ENCODE results near the gene ATAD3B.

ATAD3B gene

DNA sequence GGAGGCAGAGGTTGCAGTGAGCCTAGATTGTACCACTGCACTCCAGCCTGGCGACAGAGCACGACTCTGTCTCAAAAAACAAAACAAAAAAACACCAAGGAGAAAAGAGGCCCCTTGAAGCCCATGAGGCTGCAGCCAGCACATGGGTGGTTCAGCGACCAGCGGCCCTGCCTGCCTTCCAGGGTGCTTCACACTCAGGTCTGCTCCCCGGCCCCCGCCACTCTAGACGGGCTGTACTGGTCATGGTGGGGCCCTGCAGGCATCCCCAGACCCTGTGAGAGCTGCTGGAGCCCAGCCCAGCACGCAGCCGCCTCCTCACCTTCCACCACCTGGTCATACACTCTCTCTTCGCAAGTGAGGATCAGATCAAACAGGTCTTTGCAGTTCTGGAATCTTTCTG lies 73.0 kb downstream of the ATAD3B start:
- in situ Hi-C loops (cut with MboI; ENCODE audit: low sequenced_read_pairs), result no loop called here
- no peak for DNase-seq (ENCODE audit: low spot score in 2 of 2)
- no peaks in the 10 kb centered on the region for H3K4me1 ChIP-seq
- no peaks in the 10 kb centered on the region for H3K9me3 ChIP-seq
- H3K36me3 ChIP-seq (replicated peaks), result peaks cover 18% of the 10 kb centered on the region
- H3K27me3 ChIP-seq (ENCODE audit: low read depth), result no peaks in the 10 kb centered on the region
- no peak overlapping the region for H3K4me3 ChIP-seq
